Activated naive CD4-positive, alpha-beta T cell treated with anti-CD3 and anti-CD28 coated beads, Interleukin-2, amount 10 ng/mL, durations not matched to agents 5 hours and 36 hours (primary cell): ENCODE measurements around the gene IL36RN. TPM values are rescaled to one million over a fixed set of nuclear protein-coding genes. Genes with fewer than 3 reads are reported as not detected.

Experiments used
- total RNA-seq, 2 experiments: library from RNA; stranded (reverse); gene quantifications; one replicate each; pipeline ENCODE4 v1.2.3, GENCODE V29; 2021

IL36RN gene
- total RNA-seq = not detected

DNA sequence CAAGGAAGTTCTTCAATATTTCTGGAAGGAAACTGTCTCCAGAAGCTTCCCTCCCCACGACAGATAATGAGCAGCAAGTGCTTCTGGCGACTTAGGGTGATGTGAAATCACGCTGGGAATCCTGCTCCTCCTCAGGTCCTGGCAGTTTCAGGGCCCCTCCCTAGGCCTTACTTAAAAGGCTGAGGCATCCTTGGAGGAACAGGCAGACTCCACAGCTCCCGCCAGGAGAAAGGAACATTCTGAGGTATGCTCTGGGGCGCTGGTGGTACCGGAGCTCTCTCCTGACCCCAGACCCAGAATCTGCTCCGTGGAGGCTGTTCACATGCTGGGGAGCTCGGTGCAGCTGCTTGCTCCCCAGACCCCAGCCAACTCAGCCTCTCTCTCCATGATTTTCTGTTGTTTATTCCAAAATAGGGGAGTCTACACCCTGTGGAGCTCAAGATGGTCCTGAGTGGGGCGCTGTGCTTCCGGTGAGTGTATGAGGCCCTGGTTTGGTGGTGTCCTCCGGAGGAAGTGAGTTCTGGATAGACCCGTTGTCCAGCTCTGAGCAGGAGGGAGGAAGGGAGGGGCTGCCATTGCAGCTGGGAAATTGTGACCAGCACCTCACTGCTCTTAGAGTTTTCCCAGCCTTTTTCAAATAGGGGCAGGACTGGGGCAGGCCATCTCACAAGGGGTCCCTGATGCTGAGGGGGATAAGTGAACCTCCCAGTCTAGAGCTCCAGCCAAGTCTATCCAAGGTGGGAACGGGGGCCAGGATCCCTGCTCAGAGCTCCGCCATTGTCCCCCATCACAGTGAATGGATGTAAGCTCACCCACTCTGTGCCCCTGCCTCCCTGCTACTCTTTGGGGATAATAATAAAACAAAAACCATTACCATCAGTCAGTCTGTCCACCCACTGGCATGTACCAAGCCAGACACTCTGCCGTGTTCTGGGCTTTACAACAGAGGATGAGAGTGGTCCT, at the start of gene IL36RN:
Gene IL36RN, plus strand, starts transcription at position 201 of the 963 bp plus-strand sequence. Its CDS starts 241 bp downstream, at position 442.

GRCh38 chr2:113052396-113052917, 6.5 kb upstream of the IL36RN start, which contains the start of gene IL36B:
IL36B (minus strand) TSS chr2:113052867.

GRCh38 chr2:113067681-113068080, 8.7 kb downstream of the IL36RN start, which contains the start of gene IL1F10:
IL1F10 (plus strand) TSS chr2:113067970; CDS start chr2:113072739, 4,769 bp downstream.

Other genes starting within 250 kb of the IL36RN start
- not detected for gene IL1B, start 222.4 kb upstream of the IL36RN start, total RNA-seq
- under 1 TPM in 1 of 2 experiments, not detected in 1; 0.50 TPM for gene IL37, start 148.0 kb upstream of the IL36RN start, total RNA-seq
- not detected for gene IL36G, start 81.2 kb upstream of the IL36RN start, total RNA-seq
- gene IL36A, start 53.7 kb upstream of the IL36RN start, total RNA-seq = not detected
- gene IL36B, start 6.3 kb upstream of the IL36RN start, total RNA-seq = not detected
- not detected for gene IL1F10, start 8.8 kb downstream of the IL36RN start, total RNA-seq
- under 1 TPM in 1 of 2 experiments, not detected in 1; 0.25 TPM for gene IL1RN, start 68.4 kb downstream of the IL36RN start, total RNA-seq
- 100 to 1,000 TPM; 287 to 290 TPM for gene PSD4, start 114.8 kb downstream of the IL36RN start, total RNA-seq
- 1 to 10 TPM; 1.6 to 1.9 TPM for gene PAX8, start 219.7 kb downstream of the IL36RN start, total RNA-seq